Endothelial cell (in vitro differentiated cells): ENCODE data around the gene KDM4B. TPM values are rescaled to one million over a fixed set of nuclear protein-coding genes. Genes with fewer than 3 reads are reported as not detected.

Experiments
- DNase-seq: peaks from one replicate; pipeline ENCODE4 v3.0.0; 2021; ENCODE audit warnings: low spot score
- H3K27ac Mint-ChIP-seq: one replicate; pipeline ENCODE4 v1.8.0; 2021; ENCODE audit warnings: mixed read lengths, inconsistent platforms; ENCODE audit not compliant: unreplicated experiment
- H3K27me3 Mint-ChIP-seq: one replicate; pipeline ENCODE4 v1.8.0; 2021; ENCODE audit warnings: mild to moderate bottlenecking, moderate library complexity, mixed read lengths, inconsistent platforms; ENCODE audit not compliant: unreplicated experiment
- H3K36me3 Mint-ChIP-seq: one replicate; pipeline ENCODE4 v1.8.0; 2021; ENCODE audit warnings: mild to moderate bottlenecking, low read depth, mixed read lengths, inconsistent platforms; ENCODE audit not compliant: unreplicated experiment
- H3K4me1 Mint-ChIP-seq: one replicate; pipeline ENCODE4 v1.8.0; 2021; ENCODE audit warnings: mild to moderate bottlenecking, mixed read lengths, inconsistent platforms; ENCODE audit not compliant: unreplicated experiment
- H3K4me3 Mint-ChIP-seq: one replicate; pipeline ENCODE4 v1.8.0; 2021; ENCODE audit warnings: mild to moderate bottlenecking, mixed read lengths, inconsistent platforms; ENCODE audit not compliant: unreplicated experiment
- H3K9me3 Mint-ChIP-seq: one replicate; pipeline ENCODE4 v1.8.0; 2021; ENCODE audit warnings: mixed read lengths, inconsistent platforms; ENCODE audit not compliant: unreplicated experiment
- total RNA-seq: library from RNA; stranded (reverse); fragmentation: NEBNext Ultra II Directional; extraction: Animal tissue kit (Norgen Biotek cat#: 25700); gene quantifications from one replicate; pipeline ENCODE4 v1.2.1, GENCODE V29; 2021; ENCODE audit not compliant: unreplicated experiment
- TF ChIP-seq, protein P1 (sequence below): fragments of 200-600 bp; sonication (generic); IDR thresholded peaks from one replicate; pipeline ENCODE4 v1.5.0; 2021; ENCODE audit warnings: antibody characterized with exemption; ENCODE audit not compliant: unreplicated experiment

Gene KDM4B
- total RNA-seq, 1 donor from 2014 or later = 42.4 TPM

DNA sequence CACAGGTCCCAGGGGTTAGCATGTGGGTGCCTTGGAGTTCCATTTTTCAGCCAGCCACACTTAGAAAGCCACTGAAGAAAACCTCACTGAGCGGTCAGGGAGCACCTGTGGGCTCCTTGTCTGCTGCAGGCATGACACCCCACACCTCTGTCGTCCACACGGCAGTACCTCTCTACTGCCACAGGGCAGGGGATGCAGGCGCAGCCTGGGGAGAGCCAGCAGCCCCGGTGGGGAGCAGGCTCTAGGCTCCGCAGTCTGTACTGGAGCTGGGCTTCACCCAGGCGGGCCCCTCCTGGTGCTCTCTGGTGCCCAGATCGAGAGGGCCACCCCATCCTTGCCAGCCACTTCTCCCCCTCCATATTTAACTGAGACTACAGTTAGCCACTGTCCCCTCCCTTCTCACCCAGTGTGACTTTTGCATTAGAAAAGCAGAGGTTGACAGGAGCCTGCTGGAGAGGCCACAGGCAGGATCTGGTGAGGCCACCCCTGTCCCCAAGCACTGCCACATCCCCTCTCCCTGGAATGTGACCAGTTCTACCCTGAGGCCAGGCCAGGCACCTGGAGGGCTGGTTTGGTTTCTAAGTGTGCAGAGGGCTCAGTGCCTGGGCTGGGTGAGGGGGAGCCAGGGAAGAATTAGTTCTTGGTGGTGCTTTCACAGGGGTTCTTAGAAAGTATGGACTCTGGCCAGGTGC lies 104.4 kb downstream of the KDM4B start:
- DNase-seq = no peak
- Mint-ChIP-seq H3K36me3 (no peaks in the 10 kb centered on the region), H3K9me3 (no peaks in the 10 kb centered on the region), H3K27me3 (peaks cover 2% of the 10 kb centered on the region), H3K4me1 (no peaks in the 10 kb centered on the region), H3K27ac (no peak overlapping the region), H3K4me3 (peak overlapping the region; percentile 37)
- TF ChIP-seq, protein P1, sequence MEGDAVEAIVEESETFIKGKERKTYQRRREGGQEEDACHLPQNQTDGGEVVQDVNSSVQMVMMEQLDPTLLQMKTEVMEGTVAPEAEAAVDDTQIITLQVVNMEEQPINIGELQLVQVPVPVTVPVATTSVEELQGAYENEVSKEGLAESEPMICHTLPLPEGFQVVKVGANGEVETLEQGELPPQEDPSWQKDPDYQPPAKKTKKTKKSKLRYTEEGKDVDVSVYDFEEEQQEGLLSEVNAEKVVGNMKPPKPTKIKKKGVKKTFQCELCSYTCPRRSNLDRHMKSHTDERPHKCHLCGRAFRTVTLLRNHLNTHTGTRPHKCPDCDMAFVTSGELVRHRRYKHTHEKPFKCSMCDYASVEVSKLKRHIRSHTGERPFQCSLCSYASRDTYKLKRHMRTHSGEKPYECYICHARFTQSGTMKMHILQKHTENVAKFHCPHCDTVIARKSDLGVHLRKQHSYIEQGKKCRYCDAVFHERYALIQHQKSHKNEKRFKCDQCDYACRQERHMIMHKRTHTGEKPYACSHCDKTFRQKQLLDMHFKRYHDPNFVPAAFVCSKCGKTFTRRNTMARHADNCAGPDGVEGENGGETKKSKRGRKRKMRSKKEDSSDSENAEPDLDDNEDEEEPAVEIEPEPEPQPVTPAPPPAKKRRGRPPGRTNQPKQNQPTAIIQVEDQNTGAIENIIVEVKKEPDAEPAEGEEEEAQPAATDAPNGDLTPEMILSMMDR = no peak

DNA sequence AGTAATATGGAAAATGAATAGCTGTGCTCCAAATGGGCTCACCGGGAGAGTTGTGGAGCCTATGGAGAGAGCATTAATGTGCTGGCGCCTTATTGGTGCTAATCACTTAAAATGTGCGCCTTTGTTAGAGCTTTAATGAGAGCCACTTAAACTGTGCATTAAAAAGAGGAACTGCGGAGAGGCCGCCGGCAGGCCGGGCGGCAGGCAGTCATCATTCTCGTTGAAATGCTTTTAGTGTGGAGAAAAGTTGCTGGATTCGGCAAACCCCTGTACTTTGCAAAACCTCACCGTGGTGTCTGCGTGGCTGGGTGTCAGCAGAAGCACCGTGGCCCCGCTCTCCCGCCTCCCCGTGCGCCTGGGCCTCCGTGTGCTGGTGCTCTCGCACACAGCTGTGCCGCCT lies 105.5 kb downstream of the KDM4B start:
- no peak overlapping the region for H3K4me3 Mint-ChIP-seq

DNA sequence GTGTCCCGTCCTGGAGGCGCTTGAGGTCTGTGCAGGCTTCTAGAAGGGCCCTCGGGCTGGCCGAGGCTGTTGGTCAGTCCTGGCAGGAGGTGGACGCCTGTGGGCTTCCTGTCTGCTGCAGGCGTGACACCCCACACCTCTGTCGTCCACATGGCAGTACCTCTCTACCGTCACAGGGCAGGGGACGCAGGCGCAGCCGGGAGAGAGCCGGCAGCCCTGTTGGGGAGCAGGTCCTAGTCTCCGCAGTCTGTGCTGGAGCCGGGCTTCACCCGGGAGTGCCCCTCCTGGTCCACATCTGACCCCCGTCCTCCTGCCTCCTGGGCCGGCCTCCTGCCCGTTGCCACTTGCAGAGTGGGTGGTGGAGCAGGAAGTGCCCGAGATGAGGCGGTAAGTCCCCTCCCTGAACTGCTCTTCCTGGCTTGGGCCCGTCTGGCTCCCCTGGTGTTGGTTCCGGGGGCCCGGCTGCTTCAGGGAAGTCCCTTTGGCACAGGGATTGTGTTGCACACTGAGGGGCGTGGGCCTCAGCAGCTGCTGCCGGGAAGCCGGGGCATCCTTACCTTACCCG lies 106.0 kb downstream of the KDM4B start:
- TF ChIP-seq, protein P1 = no peak
- DNase-seq = no peak
- H3K9me3 Mint-ChIP-seq = no peaks in the 10 kb centered on the region
- H3K27ac Mint-ChIP-seq = no peak overlapping the region
- no peak overlapping the region for H3K4me3 Mint-ChIP-seq
- peaks cover 6% of the 10 kb centered on the region for H3K36me3 Mint-ChIP-seq
- H3K27me3 Mint-ChIP-seq = peaks cover 2% of the 10 kb centered on the region
- H3K4me1 Mint-ChIP-seq = no peaks in the 10 kb centered on the region

More for the DNA sequence above, 105.5 kb downstream of the KDM4B start:
- H3K27ac Mint-ChIP-seq = no peak overlapping the region
- no peak for DNase-seq
- peaks cover 2% of the 10 kb centered on the region for H3K27me3 Mint-ChIP-seq
- H3K4me1 Mint-ChIP-seq = no peaks in the 10 kb centered on the region
- TF ChIP-seq, protein P1 = no peak
- no peaks in the 10 kb centered on the region for H3K9me3 Mint-ChIP-seq
- peaks cover 4% of the 10 kb centered on the region for H3K36me3 Mint-ChIP-seq

DNA sequence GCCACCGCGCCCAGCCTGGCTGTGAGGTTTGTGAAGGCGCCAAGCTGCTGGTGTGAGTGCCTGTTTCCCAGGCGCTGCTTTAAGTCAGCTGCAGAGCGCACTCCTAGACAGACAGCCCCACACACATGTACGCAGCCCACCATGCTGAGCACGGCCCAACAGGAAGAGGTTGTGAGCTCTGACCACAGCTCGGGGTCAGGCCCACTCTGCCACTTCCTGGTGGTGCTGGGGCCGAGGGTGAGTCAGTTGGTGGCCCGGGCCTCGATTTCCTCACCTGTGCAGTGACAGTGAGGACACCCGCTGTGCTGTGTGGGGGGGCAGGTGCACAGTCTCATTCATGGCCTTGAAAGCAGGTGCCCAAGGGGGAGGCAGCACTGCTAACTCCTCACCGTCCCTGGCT lies 106.7 kb downstream of the KDM4B start:
- no peak overlapping the region for H3K4me3 Mint-ChIP-seq
- H3K9me3 Mint-ChIP-seq = no peaks in the 10 kb centered on the region
- H3K4me1 Mint-ChIP-seq = no peaks in the 10 kb centered on the region
- H3K27me3 Mint-ChIP-seq = peaks cover 2% of the 10 kb centered on the region
- peaks cover 13% of the 10 kb centered on the region for H3K36me3 Mint-ChIP-seq
- H3K27ac Mint-ChIP-seq = no peak overlapping the region
- TF ChIP-seq, protein P1 = no peak
- DNase-seq = no peak
